Measurements from ENCODE around the gene SH3GLB1. TPM values are rescaled to one million over a fixed set of nuclear protein-coding genes. Genes with fewer than 3 reads are reported as not detected.

SH3GLB1 gene
- total RNA-seq, 1 experiment from 2014 or later = 36.4 TPM

DNA sequence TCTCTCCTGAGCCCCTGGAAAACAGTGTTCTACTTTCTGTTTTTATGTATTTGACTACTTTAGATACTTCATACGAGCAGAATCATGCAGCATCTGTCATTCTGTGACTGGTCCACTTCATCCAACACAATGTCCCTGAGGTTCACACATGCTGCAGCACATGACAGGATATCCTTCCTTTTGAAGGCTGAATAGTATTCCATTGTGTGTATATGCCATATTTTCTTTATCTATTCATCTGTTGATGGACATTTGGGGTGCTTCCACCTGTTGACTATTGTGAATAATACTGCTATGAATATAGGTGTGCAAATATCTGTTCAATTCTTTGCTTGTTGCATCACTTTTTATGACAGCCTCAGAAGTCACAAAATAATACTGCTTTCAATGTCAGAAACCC is 55.8 kb downstream of the SH3GLB1 start:
- TF ChIP-seq CBFB (CRISPR knock-in tag; IDR thresholded peaks at IDR 0.05; ENCODE audit: low read depth) (no peak), CREB1 (CRISPR knock-in tag; IDR thresholded peaks at IDR 0.05) (no peak), ATF1 (CRISPR knock-in tag; IDR thresholded peaks at IDR 0.05) (no peak), TEAD1 (CRISPR knock-in tag; IDR thresholded peaks at IDR 0.05) (no peak), JUN (CRISPR knock-in tag; IDR thresholded peaks at IDR 0.05) (no peak), ZNF671 (CRISPR knock-in tag; IDR thresholded peaks at IDR 0.05) (no peak), SMAD4 (CRISPR knock-in tag; IDR thresholded peaks at IDR 0.05) (no peak), NFYB (CRISPR knock-in tag; conservative IDR thresholded peaks at IDR 0.05; ENCODE audit: low read depth) (no peak)
- TF ChIP-seq, protein P1, sequence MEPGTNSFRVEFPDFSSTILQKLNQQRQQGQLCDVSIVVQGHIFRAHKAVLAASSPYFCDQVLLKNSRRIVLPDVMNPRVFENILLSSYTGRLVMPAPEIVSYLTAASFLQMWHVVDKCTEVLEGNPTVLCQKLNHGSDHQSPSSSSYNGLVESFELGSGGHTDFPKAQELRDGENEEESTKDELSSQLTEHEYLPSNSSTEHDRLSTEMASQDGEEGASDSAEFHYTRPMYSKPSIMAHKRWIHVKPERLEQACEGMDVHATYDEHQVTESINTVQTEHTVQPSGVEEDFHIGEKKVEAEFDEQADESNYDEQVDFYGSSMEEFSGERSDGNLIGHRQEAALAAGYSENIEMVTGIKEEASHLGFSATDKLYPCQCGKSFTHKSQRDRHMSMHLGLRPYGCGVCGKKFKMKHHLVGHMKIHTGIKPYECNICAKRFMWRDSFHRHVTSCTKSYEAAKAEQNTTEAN (CRISPR knock-in tag; IDR thresholded peaks at IDR 0.05) = no peak
- TF ChIP-seq, protein P2, sequence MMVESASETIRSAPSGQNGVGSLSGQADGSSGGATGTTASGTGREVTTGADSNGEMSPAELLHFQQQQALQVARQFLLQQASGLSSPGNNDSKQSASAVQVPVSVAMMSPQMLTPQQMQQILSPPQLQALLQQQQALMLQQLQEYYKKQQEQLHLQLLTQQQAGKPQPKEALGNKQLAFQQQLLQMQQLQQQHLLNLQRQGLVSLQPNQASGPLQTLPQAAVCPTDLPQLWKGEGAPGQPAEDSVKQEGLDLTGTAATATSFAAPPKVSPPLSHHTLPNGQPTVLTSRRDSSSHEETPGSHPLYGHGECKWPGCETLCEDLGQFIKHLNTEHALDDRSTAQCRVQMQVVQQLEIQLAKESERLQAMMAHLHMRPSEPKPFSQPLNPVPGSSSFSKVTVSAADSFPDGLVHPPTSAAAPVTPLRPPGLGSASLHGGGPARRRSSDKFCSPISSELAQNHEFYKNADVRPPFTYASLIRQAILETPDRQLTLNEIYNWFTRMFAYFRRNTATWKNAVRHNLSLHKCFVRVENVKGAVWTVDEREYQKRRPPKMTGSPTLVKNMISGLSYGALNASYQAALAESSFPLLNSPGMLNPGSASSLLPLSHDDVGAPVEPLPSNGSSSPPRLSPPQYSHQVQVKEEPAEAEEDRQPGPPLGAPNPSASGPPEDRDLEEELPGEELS (CRISPR knock-in tag; IDR thresholded peaks at IDR 0.05) = no peak
- TF ChIP-seq, protein P3, sequence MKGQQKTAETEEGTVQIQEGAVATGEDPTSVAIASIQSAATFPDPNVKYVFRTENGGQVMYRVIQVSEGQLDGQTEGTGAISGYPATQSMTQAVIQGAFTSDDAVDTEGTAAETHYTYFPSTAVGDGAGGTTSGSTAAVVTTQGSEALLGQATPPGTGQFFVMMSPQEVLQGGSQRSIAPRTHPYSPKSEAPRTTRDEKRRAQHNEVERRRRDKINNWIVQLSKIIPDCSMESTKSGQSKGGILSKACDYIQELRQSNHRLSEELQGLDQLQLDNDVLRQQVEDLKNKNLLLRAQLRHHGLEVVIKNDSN (CRISPR knock-in tag; IDR thresholded peaks at IDR 0.05) = no peak
- TF ChIP-seq, protein P4, sequence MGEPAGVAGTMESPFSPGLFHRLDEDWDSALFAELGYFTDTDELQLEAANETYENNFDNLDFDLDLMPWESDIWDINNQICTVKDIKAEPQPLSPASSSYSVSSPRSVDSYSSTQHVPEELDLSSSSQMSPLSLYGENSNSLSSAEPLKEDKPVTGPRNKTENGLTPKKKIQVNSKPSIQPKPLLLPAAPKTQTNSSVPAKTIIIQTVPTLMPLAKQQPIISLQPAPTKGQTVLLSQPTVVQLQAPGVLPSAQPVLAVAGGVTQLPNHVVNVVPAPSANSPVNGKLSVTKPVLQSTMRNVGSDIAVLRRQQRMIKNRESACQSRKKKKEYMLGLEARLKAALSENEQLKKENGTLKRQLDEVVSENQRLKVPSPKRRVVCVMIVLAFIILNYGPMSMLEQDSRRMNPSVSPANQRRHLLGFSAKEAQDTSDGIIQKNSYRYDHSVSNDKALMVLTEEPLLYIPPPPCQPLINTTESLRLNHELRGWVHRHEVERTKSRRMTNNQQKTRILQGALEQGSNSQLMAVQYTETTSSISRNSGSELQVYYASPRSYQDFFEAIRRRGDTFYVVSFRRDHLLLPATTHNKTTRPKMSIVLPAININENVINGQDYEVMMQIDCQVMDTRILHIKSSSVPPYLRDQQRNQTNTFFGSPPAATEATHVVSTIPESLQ (CRISPR knock-in tag; IDR thresholded peaks at IDR 0.05) = no peak
- TF ChIP-seq, protein P5, sequence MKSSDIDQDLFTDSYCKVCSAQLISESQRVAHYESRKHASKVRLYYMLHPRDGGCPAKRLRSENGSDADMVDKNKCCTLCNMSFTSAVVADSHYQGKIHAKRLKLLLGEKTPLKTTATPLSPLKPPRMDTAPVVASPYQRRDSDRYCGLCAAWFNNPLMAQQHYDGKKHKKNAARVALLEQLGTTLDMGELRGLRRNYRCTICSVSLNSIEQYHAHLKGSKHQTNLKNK (CRISPR knock-in tag; IDR thresholded peaks at IDR 0.05) = no peak
- Mint-ChIP-seq H3K4me3 (no peak overlapping the region), H3K36me3 (no peaks in the 10 kb centered on the region), H3K27ac (no peak overlapping the region), H3K9me3 (peaks cover 8% of the 10 kb centered on the region), H3K4me1 (peaks cover 5% of the 10 kb centered on the region), H3K27me3 (ENCODE audit: low read depth) (no peaks in the 10 kb centered on the region; the same call in 1 of the 2 replicates)
- POLR2A ChIA-PET = no interaction called here
- ATAC-seq (no peak), DNase-seq (ENCODE audit: low spot score) (no peak)
- CTCF ChIA-PET = no interaction called here

DNA sequence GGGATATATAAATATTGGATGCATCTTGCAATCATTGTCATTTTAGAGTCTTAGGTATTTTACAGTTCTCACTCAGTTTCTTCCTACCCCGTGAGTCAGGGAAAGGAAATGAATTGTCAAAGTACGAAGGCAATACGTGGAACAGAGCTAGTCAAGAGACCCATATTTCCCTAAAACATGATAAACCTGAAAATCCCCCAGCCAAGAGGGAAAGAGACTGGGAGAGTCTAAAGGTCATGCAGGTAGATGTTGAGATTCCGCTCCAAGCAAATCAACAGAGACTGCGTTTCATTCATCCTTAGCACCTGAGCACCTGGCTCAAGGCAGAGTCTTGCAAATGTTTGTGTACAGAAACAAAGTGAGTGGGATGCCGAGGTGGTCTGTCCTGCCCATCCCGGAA is 58.0 kb downstream of the SH3GLB1 start:
- Mint-ChIP-seq H3K9me3 (peaks cover 19% of the 10 kb centered on the region), H3K27ac (no peak overlapping the region), H3K36me3 (peaks cover 1% of the 10 kb centered on the region; the same call in 1 of the 2 replicates), H3K27me3 (ENCODE audit: low read depth) (no peaks in the 10 kb centered on the region; the same call in 1 of the 2 replicates), H3K4me1 (no peaks in the 10 kb centered on the region), H3K4me3 (no peak overlapping the region)
- POLR2A ChIA-PET = no interaction called here
- DNase-seq (ENCODE audit: low spot score) = no peak
- ATAC-seq = no peak
- CTCF ChIA-PET = no interaction called here
- TF ChIP-seq IRF2 (CRISPR knock-in tag; IDR thresholded peaks at IDR 0.05; ENCODE audit: borderline replicate concordance, low read depth) = no peak
- TF ChIP-seq, protein P6, sequence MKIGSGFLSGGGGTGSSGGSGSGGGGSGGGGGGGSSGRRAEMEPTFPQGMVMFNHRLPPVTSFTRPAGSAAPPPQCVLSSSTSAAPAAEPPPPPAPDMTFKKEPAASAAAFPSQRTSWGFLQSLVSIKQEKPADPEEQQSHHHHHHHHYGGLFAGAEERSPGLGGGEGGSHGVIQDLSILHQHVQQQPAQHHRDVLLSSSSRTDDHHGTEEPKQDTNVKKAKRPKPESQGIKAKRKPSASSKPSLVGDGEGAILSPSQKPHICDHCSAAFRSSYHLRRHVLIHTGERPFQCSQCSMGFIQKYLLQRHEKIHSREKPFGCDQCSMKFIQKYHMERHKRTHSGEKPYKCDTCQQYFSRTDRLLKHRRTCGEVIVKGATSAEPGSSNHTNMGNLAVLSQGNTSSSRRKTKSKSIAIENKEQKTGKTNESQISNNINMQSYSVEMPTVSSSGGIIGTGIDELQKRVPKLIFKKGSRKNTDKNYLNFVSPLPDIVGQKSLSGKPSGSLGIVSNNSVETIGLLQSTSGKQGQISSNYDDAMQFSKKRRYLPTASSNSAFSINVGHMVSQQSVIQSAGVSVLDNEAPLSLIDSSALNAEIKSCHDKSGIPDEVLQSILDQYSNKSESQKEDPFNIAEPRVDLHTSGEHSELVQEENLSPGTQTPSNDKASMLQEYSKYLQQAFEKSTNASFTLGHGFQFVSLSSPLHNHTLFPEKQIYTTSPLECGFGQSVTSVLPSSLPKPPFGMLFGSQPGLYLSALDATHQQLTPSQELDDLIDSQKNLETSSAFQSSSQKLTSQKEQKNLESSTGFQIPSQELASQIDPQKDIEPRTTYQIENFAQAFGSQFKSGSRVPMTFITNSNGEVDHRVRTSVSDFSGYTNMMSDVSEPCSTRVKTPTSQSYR (CRISPR knock-in tag; IDR thresholded peaks at IDR 0.05) = no peak
- TF ChIP-seq, protein P7, sequence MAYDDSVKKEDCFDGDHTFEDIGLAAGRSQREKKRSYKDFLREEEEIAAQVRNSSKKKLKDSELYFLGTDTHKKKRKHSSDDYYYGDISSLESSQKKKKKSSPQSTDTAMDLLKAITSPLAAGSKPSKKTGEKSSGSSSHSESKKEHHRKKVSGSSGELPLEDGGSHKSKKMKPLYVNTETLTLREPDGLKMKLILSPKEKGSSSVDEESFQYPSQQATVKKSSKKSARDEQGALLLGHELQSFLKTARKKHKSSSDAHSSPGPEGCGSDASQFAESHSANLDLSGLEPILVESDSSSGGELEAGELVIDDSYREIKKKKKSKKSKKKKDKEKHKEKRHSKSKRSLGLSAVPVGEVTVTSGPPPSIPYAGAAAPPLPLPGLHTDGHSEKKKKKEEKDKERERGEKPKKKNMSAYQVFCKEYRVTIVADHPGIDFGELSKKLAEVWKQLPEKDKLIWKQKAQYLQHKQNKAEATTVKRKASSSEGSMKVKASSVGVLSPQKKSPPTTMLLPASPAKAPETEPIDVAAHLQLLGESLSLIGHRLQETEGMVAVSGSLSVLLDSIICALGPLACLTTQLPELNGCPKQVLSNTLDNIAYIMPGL (CRISPR knock-in tag; IDR thresholded peaks at IDR 0.05) = no peak
- TF ChIP-seq RORB (CRISPR knock-in tag; IDR thresholded peaks at IDR 0.05) = no peak
- TF ChIP-seq CREM (CRISPR knock-in tag; IDR thresholded peaks at IDR 0.05) = no peak
- no peak for TF ChIP-seq TCF7 (CRISPR knock-in tag; IDR thresholded peaks at IDR 0.05; ENCODE audit: low read depth)
- no peak for TF ChIP-seq ZNF671 (CRISPR knock-in tag; IDR thresholded peaks at IDR 0.05)
- no peak for TF ChIP-seq ZNF317 (CRISPR knock-in tag; IDR thresholded peaks at IDR 0.05; ENCODE audit: borderline replicate concordance, low read depth)
- TF ChIP-seq SP1 (CRISPR knock-in tag; conservative IDR thresholded peaks at IDR 0.05) = no peak
- no peak for TF ChIP-seq NR1H2 (CRISPR knock-in tag; IDR thresholded peaks at IDR 0.05)
- no peak for TF ChIP-seq ZNF396 (CRISPR knock-in tag; IDR thresholded peaks at IDR 0.05; ENCODE audit: borderline replicate concordance)
